Activated T-helper 2 cell treated with anti-CD3 and anti-CD28 coated beads, Interferon-gamma antibody, Interleukin-2, Interleukin-4, amounts not matched to agents 10 μg/mL and 5 μg/mL and 100 μg/mL, durations not matched to agents 14 hours and 24 hours and 36 hours (primary cell): ENCODE results near the gene OPCML. TPM values are rescaled to one million over a fixed set of nuclear protein-coding genes. Genes with fewer than 3 reads are reported as not detected.

Experiments
- DNase-seq: peaks from one replicate; pipeline ENCODE4 v3.0.0; 2021; ENCODE audit warnings: low spot score
- H3K27ac Mint-ChIP-seq: one replicate; pipeline ENCODE4 v1.8.0; 2021; ENCODE audit warnings: mixed read lengths
- H3K27me3 Mint-ChIP-seq: one replicate; pipeline ENCODE4 v1.8.0; 2021; ENCODE audit warnings: low read depth, mixed read lengths
- H3K36me3 Mint-ChIP-seq: one replicate; pipeline ENCODE4 v1.8.0; 2021; ENCODE audit warnings: low read depth, mixed read lengths
- H3K4me1 Mint-ChIP-seq: one replicate; pipeline ENCODE4 v1.8.0; 2021; ENCODE audit warnings: low read depth, mixed read lengths
- H3K4me3 Mint-ChIP-seq: one replicate; pipeline ENCODE4 v1.8.0; 2021; ENCODE audit warnings: low read depth, mild to moderate bottlenecking, moderate library complexity, mixed read lengths
- H3K9me3 Mint-ChIP-seq: one replicate; pipeline ENCODE4 v1.8.0; 2021; ENCODE audit warnings: mixed read lengths
- intact Hi-C: fragments of 100-400 bp; cut with micrococcal nuclease; formaldehyde crosslinking; loops from one replicate; pipeline ENCODE4 v1.15.1; 2023
- total RNA-seq: library from RNA; stranded (reverse); gene quantifications from 2 replicates; pipeline ENCODE4 v1.2.3, GENCODE V29; 2022

Gene OPCML
- total RNA-seq, 1 donor from 2014 or later, result not detected

DNA sequence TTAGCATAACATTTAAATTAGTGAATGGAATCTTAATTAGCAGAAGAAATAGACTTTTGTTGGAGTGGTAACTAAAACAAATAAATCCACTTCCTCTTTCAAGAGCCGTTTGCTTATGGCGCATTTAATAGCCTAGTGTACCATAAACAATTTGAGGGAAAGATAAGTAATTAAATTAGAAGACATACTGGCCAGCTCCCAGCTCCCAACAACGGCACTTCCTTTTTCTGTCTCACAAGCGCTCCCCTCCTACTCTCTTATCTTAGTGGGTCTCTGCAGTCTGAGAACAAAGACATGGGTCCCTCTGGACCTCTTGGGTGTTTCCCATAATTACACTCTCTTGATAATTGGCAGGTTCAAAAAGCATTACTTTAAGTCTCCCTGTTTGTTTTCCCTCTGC is 146.0 kb downstream of the OPCML start:
- intact Hi-C loops, result no loop called here
- Mint-ChIP-seq H3K27ac (no peak overlapping the region), H3K4me1 (no peaks in the 10 kb centered on the region), H3K9me3 (no peaks in the 10 kb centered on the region), H3K36me3 (no peaks in the 10 kb centered on the region), H3K27me3 (no peaks in the 10 kb centered on the region), H3K4me3 (no peak overlapping the region)
- no peak for DNase-seq

DNA sequence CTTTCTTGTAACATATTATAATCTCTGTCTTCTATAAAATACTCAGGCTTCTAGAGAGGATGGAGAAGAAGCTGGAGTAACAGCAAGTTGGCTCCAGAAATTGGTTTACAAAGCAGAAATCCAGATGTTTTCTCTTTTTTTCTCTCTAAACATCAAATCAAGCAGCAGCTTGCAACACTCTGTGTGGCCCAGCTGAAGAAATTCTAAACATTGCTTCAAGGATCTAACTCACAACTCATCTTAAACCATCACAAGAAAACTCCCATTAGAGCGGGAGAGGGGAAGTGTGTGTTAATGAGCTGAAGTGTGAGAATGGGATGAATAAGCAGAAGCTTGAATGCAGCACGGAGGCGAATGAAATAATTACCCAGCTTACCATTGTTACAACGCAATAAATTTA is 146.5 kb downstream of the OPCML start:
- H3K36me3 Mint-ChIP-seq, result no peaks in the 10 kb centered on the region

DNA sequence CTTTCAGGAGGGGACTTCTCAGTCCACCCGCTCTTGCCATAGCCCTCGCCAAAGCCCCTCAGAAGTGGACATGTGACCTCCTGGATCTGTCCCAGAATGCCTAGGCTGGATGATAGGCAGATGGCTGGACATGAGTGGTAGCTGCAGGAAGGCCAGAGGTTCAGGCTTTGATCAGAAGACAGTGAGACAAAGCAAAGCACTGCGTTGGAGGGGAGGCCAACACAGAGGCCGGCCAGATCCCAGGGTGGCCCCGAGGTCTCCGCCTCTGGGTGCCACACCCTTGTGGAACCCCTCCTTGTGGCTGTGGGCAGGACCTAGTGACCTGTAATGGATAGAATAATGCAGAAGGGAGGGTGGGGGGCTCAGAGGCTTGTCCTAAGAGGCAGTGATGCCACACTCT is 147.6 kb downstream of the OPCML start:
- no peak for DNase-seq
- no peaks in the 10 kb centered on the region for H3K36me3 Mint-ChIP-seq
- H3K9me3 Mint-ChIP-seq, result no peaks in the 10 kb centered on the region
- intact Hi-C loops, result no loop called here
- H3K4me1 Mint-ChIP-seq, result no peaks in the 10 kb centered on the region
- no peaks in the 10 kb centered on the region for H3K27me3 Mint-ChIP-seq
- no peak overlapping the region for H3K27ac Mint-ChIP-seq
- H3K4me3 Mint-ChIP-seq, result no peak overlapping the region

More for the DNA sequence above, 146.5 kb downstream of the OPCML start:
- no peak overlapping the region for H3K4me3 Mint-ChIP-seq
- no peaks in the 10 kb centered on the region for H3K4me1 Mint-ChIP-seq
- DNase-seq, result no peak
- no peaks in the 10 kb centered on the region for H3K9me3 Mint-ChIP-seq
- no peak overlapping the region for H3K27ac Mint-ChIP-seq
- intact Hi-C loops, result no loop called here
- H3K27me3 Mint-ChIP-seq, result no peaks in the 10 kb centered on the region

DNA sequence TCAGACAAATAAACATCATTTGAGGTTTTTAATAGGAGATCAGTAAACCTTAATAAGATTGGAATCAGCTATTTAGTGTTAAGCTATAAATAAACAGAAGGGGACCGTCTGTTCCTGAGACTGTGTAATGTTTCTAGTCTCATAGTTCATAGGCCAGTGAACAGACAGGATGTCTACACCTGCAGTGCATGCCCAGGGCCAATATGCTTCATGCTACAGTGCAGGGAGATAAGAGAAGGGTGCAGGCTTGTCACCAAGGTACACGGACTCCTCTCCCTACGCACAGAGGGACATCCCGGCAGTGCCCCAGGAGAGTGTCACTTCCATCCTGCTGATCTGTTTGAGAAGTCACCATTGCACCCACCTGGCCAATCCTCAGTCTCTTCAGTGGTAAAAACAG is 148.6 kb downstream of the OPCML start:
- H3K4me1 Mint-ChIP-seq, result no peaks in the 10 kb centered on the region
- H3K27me3 Mint-ChIP-seq, result no peaks in the 10 kb centered on the region
- intact Hi-C loops, result no loop called here
- H3K9me3 Mint-ChIP-seq, result no peaks in the 10 kb centered on the region
- H3K4me3 Mint-ChIP-seq, result no peak overlapping the region
- no peak overlapping the region for H3K27ac Mint-ChIP-seq
- DNase-seq, result no peak
- no peaks in the 10 kb centered on the region for H3K36me3 Mint-ChIP-seq

DNA sequence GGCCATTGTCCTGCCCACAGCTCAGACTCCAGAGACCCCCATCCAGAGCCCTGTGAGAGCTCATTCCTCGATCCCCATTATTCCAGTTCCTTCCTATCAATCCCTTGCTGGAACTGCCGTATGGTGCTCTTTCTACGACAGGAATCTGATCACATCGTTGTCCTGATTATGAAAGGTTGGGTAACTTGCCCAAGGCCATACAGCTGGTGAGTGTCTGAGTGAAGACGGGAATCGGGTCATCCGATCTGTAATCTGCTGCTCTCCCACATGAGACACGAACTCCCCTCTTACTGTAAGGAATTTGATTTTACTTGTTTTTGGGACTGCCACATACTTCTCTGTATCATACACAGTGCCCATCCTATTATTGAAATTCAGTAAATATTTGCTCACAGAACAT is 149.1 kb downstream of the OPCML start:
- H3K4me1 Mint-ChIP-seq, result no peaks in the 10 kb centered on the region
- H3K36me3 Mint-ChIP-seq, result no peaks in the 10 kb centered on the region
- H3K27ac Mint-ChIP-seq, result no peak overlapping the region
- DNase-seq, result no peak
- no peaks in the 10 kb centered on the region for H3K27me3 Mint-ChIP-seq
- H3K9me3 Mint-ChIP-seq, result no peaks in the 10 kb centered on the region
- H3K4me3 Mint-ChIP-seq, result no peak overlapping the region
- intact Hi-C loops, result no loop called here

DNA sequence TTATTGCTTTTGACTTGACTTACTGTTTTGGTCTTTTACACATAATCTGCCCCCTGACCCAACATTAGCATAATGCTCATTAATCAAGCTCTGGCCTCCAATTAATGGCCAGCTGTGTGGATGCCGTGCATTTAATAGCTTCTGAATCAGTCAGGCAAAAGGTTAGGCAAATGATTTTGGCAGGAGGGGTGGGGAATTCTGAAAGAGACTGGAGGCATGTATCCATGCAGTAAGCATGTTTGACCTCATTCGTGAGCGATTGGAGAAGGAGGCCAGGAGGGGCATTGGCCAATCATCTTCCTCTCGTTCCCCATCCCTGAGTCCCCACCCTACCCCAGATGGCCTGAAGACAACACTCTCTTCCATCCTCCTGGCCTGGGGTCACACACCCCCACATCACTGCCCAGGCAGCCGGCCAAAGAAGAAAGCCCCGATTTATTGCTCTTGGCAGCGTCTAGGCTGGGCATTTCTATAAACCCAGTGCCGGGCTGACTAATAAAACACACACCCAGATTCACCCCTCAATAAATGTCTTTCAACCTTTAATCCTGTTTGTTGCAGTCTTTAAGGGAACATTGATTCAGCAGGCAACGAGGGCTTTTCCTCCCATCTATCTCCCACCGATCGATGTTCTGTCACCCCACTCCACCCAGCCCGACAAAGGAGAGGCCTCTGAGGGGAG is 150.0 kb downstream of the OPCML start:
- intact Hi-C loops, result no loop called here

DNA sequence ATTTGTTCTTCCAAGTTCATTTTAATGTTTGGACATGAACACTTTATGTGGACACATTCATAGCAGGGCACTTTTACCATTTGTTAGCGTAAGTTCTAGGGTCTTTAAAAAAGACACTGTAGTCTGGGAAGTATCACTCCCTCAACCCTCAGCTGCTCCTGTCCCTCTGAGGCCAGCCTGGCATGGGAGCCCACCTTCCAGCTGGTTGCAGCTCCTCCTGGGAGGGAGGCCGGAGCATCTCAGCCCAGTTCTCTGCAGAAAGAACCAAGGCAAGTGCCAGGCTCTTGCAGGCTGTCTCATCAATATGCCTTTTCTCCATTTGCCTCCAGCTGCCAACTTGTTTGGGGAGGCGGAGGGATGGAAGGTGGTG is 150.6 kb downstream of the OPCML start:
- Mint-ChIP-seq H3K27me3 (no peaks in the 10 kb centered on the region), H3K4me3 (no peak overlapping the region), H3K36me3 (no peaks in the 10 kb centered on the region), H3K9me3 (no peaks in the 10 kb centered on the region), H3K27ac (no peak overlapping the region), H3K4me1 (no peaks in the 10 kb centered on the region)
- intact Hi-C loops, result no loop called here
- DNase-seq, result no peak

More for the DNA sequence above, 150.0 kb downstream of the OPCML start:
- H3K27me3 Mint-ChIP-seq, result no peaks in the 10 kb centered on the region
- no peaks in the 10 kb centered on the region for H3K4me1 Mint-ChIP-seq
- H3K9me3 Mint-ChIP-seq, result no peaks in the 10 kb centered on the region
- no peak overlapping the region for H3K4me3 Mint-ChIP-seq
- DNase-seq, result no peak
- H3K27ac Mint-ChIP-seq, result no peak overlapping the region
- no peaks in the 10 kb centered on the region for H3K36me3 Mint-ChIP-seq

DNA sequence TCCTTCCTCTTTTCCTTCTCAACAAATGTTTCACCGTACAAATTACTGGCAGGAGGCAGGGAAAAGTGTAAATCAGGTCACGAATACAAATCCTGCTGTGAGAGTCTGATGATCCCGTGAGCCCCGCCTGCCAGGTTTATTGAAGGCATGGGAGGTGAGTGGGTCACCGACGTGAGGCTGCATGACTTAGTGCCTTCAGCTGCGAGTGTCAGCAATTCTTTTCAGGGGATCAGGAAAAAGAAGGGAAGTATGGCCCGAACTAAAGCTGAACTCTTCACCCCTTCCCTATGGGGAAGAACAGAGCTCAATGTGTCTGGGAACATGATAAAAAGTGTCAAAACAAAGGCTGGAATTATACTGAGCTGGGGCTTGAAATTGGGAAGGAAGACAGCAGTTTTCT is 166.2 kb downstream of the OPCML start:
- intact Hi-C loops, result no loop called here
- no peak for DNase-seq
- Mint-ChIP-seq H3K27me3 (no peaks in the 10 kb centered on the region), H3K36me3 (no peaks in the 10 kb centered on the region), H3K4me3 (no peak overlapping the region), H3K27ac (no peak overlapping the region), H3K4me1 (no peaks in the 10 kb centered on the region), H3K9me3 (no peaks in the 10 kb centered on the region)

DNA sequence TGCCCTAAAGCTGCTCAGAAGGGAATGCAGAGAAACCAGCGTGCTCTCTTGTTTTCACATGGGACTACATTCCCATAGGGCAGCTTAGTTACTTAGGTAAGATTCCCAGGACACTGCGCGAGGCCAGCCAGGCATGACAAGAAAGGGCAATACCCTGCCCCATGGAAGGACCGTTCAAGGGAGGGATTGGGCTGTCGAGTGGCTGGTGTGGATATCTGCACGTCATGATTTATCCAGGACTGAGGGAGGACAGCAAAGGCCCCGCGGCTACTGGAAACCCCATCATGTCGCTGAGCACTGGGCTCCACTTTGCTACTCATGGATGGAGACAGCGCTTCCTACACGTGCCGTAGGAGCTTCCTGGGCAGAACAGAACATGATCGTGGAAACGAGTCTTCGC is 169.4 kb downstream of the OPCML start:
- H3K36me3 Mint-ChIP-seq, result no peaks in the 10 kb centered on the region
- intact Hi-C loops, result no loop called here
- H3K4me1 Mint-ChIP-seq, result no peaks in the 10 kb centered on the region
- H3K27me3 Mint-ChIP-seq, result no peaks in the 10 kb centered on the region
- H3K4me3 Mint-ChIP-seq, result no peak overlapping the region
- no peaks in the 10 kb centered on the region for H3K9me3 Mint-ChIP-seq
- DNase-seq, result no peak
- H3K27ac Mint-ChIP-seq, result no peak overlapping the region

DNA sequence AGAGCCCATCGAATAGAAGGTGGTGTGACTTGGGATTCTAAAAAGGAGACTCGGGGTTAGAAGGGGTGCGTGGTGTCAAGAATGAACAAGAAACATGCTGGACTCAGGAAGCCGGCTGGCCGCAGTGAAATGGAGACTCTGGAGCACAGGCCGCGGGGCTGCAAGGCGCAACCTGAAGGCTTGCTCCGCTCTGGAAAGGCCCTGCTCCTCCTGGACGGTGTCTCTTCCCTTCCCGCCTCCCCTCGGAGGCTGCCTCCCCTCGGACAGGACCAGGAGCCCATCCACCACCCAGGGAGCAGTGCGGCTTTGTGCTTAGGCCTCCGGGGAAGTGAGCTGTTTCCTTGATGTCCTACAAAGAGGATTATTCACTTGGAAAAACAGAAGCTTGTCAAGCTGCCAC is 170.1 kb downstream of the OPCML start:
- H3K4me3 Mint-ChIP-seq, result no peak overlapping the region
- intact Hi-C loops, result no loop called here
- H3K9me3 Mint-ChIP-seq, result no peaks in the 10 kb centered on the region
- H3K27me3 Mint-ChIP-seq, result no peaks in the 10 kb centered on the region
- no peaks in the 10 kb centered on the region for H3K4me1 Mint-ChIP-seq
- DNase-seq, result no peak
- no peaks in the 10 kb centered on the region for H3K36me3 Mint-ChIP-seq
- H3K27ac Mint-ChIP-seq, result no peak overlapping the region

DNA sequence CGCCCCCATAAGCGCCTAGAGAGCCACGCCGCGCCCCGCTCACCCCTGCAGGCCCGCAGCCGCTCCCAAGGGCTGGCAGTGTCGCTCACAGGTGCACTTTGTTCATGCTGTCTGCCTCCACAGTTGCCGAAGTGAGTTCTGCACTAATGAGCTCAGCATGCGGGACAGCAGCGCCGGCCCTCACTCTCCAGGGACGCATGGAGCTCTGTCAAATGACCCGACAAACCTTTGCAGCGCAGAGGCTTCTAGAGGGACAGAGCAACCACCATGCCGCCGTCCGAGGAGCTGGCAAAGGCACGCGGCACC is 170.7 kb downstream of the OPCML start:
- Mint-ChIP-seq H3K27me3 (no peaks in the 10 kb centered on the region), H3K9me3 (no peaks in the 10 kb centered on the region), H3K4me1 (no peaks in the 10 kb centered on the region), H3K4me3 (no peak overlapping the region), H3K36me3 (no peaks in the 10 kb centered on the region), H3K27ac (no peak overlapping the region)
- DNase-seq, result no peak
- intact Hi-C loops, result no loop called here

DNA sequence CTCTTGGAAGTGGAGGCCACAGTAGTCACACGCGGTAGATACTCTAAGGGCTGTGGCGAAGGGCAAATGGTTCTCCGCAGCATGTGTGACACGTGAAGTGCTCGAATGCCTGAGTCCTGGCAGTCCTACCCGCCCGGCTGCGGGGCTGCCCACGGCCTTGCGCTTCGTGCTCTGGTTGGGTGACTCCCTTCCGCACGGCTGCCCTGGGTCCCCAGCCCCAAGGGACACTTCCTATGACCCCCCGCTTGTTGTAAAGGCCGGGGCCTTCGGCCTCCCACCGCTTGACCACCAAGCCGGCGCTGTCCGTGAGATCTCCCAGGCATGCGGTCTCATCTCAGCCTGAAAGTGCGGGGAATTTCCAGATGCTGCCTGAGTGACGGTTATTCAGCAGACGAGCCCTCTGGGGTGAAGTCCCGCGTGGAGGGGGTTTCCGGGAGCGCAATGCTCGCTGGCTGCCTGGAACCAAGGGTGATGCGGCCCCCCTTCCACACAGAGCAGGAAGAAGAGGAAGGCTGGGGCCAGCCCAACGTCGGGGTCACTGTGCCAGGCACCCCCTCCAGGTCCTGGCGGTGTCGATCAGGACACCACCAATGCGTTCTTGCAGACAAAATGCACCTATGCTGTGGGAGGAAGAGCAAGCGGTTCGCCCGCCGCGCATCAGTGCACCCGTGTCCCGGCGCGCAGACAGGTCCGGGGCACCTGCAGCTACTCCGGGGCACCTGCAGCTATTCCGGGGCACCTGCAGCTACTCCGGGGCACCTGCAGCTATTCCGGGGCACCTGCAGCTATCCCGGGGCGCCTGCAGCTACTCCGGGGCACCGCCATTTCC is 171.2 kb downstream of the OPCML start:
- Mint-ChIP-seq H3K4me3 (no peak overlapping the region), H3K4me1 (no peaks in the 10 kb centered on the region), H3K27me3 (no peaks in the 10 kb centered on the region), H3K27ac (no peak overlapping the region), H3K9me3 (no peaks in the 10 kb centered on the region), H3K36me3 (no peaks in the 10 kb centered on the region)
- no peak for DNase-seq
- intact Hi-C loops, result no loop called here

DNA sequence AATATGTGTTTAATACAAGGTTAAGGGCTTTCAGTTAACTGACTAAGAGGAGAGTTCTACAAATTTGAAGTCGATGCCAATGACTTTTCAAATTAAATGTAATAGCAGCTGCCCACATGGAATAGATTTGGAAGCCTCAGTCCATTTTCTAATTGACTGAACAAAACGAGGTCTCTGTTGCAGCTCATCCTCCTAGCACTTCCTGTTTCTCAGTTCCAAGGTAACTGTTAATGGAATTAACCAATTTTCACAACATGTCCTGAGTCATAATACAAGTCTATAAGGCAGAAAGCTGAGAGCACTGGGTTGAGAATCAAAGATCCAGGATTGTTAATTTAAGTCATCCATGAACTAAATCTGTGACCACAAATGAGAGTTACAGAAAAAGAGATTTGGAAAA is 177.2 kb downstream of the OPCML start:
- Mint-ChIP-seq H3K4me1 (no peaks in the 10 kb centered on the region), H3K36me3 (no peaks in the 10 kb centered on the region), H3K27me3 (no peaks in the 10 kb centered on the region), H3K4me3 (no peak overlapping the region), H3K9me3 (peaks cover 5% of the 10 kb centered on the region), H3K27ac (no peak overlapping the region)
- DNase-seq, result no peak
- intact Hi-C loops, result no loop called here
